MM.1S (cell line): ENCODE results near the gene PTPRN2.

Experiments
- DNase-seq: peaks from one replicate; pipeline ENCODE4 v3.0.0-alpha.2; 2015
- H2AFZ ChIP-seq: fragments of 300-600 bp; sonication (generic); 2 replicates; pipeline ENCODE4 v1.6.0; 2016; ENCODE audit warnings: antibody characterized with exemption, low read length
- H3F3A ChIP-seq: fragments of 300-600 bp; sonication (generic); 2 replicates; pipeline ENCODE4 v1.6.1; 2016; ENCODE audit warnings: mild to moderate bottlenecking, antibody characterized with exemption, low read length, moderate library complexity, mixed read lengths; ENCODE audit not compliant: insufficient read depth
- H3K27ac ChIP-seq: fragments of 300-600 bp; sonication (generic); 2 replicates; pipeline ENCODE4 v1.5.1; 2016; ENCODE audit warnings: mild to moderate bottlenecking, low read length
- H3K27me3 ChIP-seq: fragments of 300-600 bp; sonication (generic); replicated peaks from 2 replicates; pipeline ENCODE4 v1.6.0; 2016; ENCODE audit warnings: low read length; ENCODE audit not compliant: insufficient read depth
- H3K36me3 ChIP-seq: fragments of 300-600 bp; sonication (generic); replicated peaks from 2 replicates; pipeline ENCODE4 v1.6.1; 2016; ENCODE audit warnings: mild to moderate bottlenecking, low read length, mixed read lengths; ENCODE audit not compliant: insufficient read depth
- H3K4me1 ChIP-seq: fragments of 300-600 bp; sonication (generic); 2 replicates; pipeline ENCODE4 v1.6.1; 2016; ENCODE audit warnings: low read length, mixed read lengths
- H3K4me2 ChIP-seq: fragments of 300-600 bp; sonication (generic); 2 replicates; pipeline ENCODE4 v1.6.0; 2016; ENCODE audit warnings: low read depth, low read length
- H3K4me3 ChIP-seq: fragments of 300-600 bp; sonication (generic); 2 replicates; pipeline ENCODE4 v1.5.1; 2016; ENCODE audit warnings: low read length, mixed read lengths
- H3K79me2 ChIP-seq: fragments of 300-600 bp; sonication (generic); 2 replicates; pipeline ENCODE4 v1.6.1; 2016; ENCODE audit warnings: mixed run types, low read length, mixed read lengths
- H3K9ac ChIP-seq: fragments of 300-600 bp; sonication (generic); 2 replicates; pipeline ENCODE4 v1.6.1; 2016; ENCODE audit warnings: low read length, mixed read lengths
- H3K9me2 ChIP-seq: fragments of 300-600 bp; sonication (generic); replicated peaks from 2 replicates; pipeline ENCODE4 v1.6.1; 2016; ENCODE audit warnings: mild to moderate bottlenecking, low read length, mixed read lengths; ENCODE audit not compliant: insufficient read depth
- H3K9me3 ChIP-seq: fragments of 300-600 bp; sonication (generic); replicated peaks from 2 replicates; pipeline ENCODE4 v1.6.1; 2016; ENCODE audit warnings: mild to moderate bottlenecking, low read length, mixed read lengths; ENCODE audit not compliant: insufficient read depth
- H4K20me1 ChIP-seq: fragments of 300-600 bp; sonication (generic); 2 replicates; pipeline ENCODE4 v1.6.1; 2016; ENCODE audit warnings: mild to moderate bottlenecking, low read length, moderate library complexity, mixed read lengths; ENCODE audit not compliant: insufficient read depth
- CTCF ChIP-seq: fragments of 300-600 bp; sonication (generic); IDR thresholded peaks from 2 replicates; pipeline ENCODE4 v1.5.1; 2016; ENCODE audit warnings: antibody characterized with exemption, low read length, mixed read lengths
- EZH2 ChIP-seq: fragments of 300-600 bp; sonication (generic); optimal IDR thresholded peaks from 2 replicates; pipeline ENCODE3; 2017; ENCODE audit warnings: low read depth, mild to moderate bottlenecking, antibody characterized with exemption, low read length, mixed read lengths
- EZH2phosphoT487 ChIP-seq: fragments of 300-600 bp; sonication (generic); IDR thresholded peaks from 2 replicates; pipeline ENCODE4 v1.6.1; 2018; ENCODE audit warnings: antibody characterized with exemption, low read length

PTPRN2 gene

GRCh38 chr7:157873181-157873580 lies 714.4 kb downstream of the PTPRN2 start:
- Histone ChIP-seq H3K4me2 (no peak overlapping the region), H2AFZ (no peak overlapping the region), H3K27me3 (peaks cover 76% of the 10 kb centered on the region), H3K4me3 (no peak overlapping the region), H3K36me3 (no peaks in the 10 kb centered on the region), H4K20me1 (no peaks in the 10 kb centered on the region), H3K79me2 (no peaks in the 10 kb centered on the region), H3K9me3 (no peaks in the 10 kb centered on the region), H3K4me1 (no peaks in the 10 kb centered on the region), H3K9me2 (no peaks in the 10 kb centered on the region), H3K27ac (no peak overlapping the region), H3F3A (no peaks in the 10 kb centered on the region), H3K9ac (no peak overlapping the region)
- TF ChIP-seq CTCF (no peak), EZH2phosphoT487 (no peak), EZH2 (no peak)
- no peak for DNase-seq

GRCh38 chr7:157872447-157872846 lies 715.2 kb downstream of the PTPRN2 start:
- H3K4me3 ChIP-seq, result no peak overlapping the region
- H3K9me3 ChIP-seq, result no peaks in the 10 kb centered on the region
- H3K9ac ChIP-seq, result no peak overlapping the region
- H3K36me3 ChIP-seq, result no peaks in the 10 kb centered on the region
- TF ChIP-seq EZH2phosphoT487 (no peak), EZH2 (no peak), CTCF (no peak)
- H3K27ac ChIP-seq, result no peak overlapping the region
- no peaks in the 10 kb centered on the region for H4K20me1 ChIP-seq
- no peak overlapping the region for H3K4me2 ChIP-seq
- no peaks in the 10 kb centered on the region for H3F3A ChIP-seq
- no peak overlapping the region for H2AFZ ChIP-seq
- DNase-seq, result no peak
- no peaks in the 10 kb centered on the region for H3K4me1 ChIP-seq
- H3K9me2 ChIP-seq, result no peaks in the 10 kb centered on the region
- peaks cover 83% of the 10 kb centered on the region for H3K27me3 ChIP-seq
- no peaks in the 10 kb centered on the region for H3K79me2 ChIP-seq

- DNase-seq, result no peak
- H3K27me3 ChIP-seq, result peaks cover 81% of the 10 kb centered on the region
- no peaks in the 10 kb centered on the region for H3K9me3 ChIP-seq
- H3K4me3 ChIP-seq, result no peak overlapping the region
- H3K4me2 ChIP-seq, result no peak overlapping the region
- H3K79me2 ChIP-seq, result no peaks in the 10 kb centered on the region
- no peaks in the 10 kb centered on the region for H3K9me2 ChIP-seq
- TF ChIP-seq CTCF, result no peak
- TF ChIP-seq EZH2phosphoT487, result no peak
- TF ChIP-seq EZH2, result no peak
- H3K9ac ChIP-seq, result no peak overlapping the region
- H3F3A ChIP-seq, result no peaks in the 10 kb centered on the region
- no peak overlapping the region for H3K27ac ChIP-seq
- no peaks in the 10 kb centered on the region for H4K20me1 ChIP-seq
- no peaks in the 10 kb centered on the region for H3K36me3 ChIP-seq
- no peak overlapping the region for H2AFZ ChIP-seq
- no peaks in the 10 kb centered on the region for H3K4me1 ChIP-seq
These were observed 715.9 kb downstream of the PTPRN2 start for GRCh38 chr7:157871681-157872080.
